ENCODE measurements around the gene NKAIN4.

Gene NKAIN4

DNA sequence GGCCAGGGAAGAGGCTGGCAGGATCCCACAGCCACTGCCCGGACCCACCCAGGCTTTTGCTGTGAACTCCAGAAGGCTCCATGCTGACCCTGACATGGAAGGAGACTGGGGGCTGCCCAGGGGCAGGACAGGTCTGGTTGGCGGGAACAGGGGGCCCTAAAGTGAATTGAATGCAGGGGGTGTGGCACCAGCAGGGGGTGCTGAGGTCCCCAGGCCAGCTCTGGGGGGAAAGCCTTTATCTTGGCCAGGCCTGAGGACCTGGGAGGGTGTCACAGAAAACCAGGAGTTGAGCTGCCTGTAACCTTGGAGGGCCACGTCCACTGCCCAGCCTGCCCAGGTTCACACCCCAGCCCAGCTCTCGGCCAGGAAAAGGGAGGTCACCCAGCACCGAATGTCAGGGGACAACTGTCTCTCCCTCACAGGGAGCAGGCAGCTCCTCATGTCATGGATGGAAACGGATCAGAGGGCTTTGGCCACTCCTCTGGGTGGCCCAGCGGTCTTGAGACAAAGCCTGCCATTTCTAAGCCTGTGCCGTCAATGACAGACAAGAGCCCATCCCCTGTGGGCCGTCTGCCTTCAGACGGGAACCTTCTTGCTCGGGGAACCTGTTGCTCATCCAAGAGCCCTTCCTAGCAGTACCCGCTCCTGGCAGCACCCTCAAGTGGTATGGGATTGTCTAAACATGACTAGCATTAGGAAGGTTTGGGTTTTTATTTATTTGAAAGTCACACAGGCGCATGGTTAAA is 35.4 kb downstream of the NKAIN4 start:
- no peak for DNase-seq (ENCODE audit: low read depth)

GRCh38 chr20:63217706-63218105 is 36.6 kb downstream of the NKAIN4 start:
- no peak for DNase-seq (ENCODE audit: low read depth)

GRCh38 chr20:63216849-63217471 is 37.3 kb downstream of the NKAIN4 start:
- no peak for DNase-seq (ENCODE audit: low read depth)

GRCh38 chr20:63216041-63216848 is 38.0 kb downstream of the NKAIN4 start, which contains the start of gene YTHDF1:
YTHDF1 (minus strand) TSS chr20:63216131; CDS start chr20:63215892, 239 bp downstream.
- DNase-seq (ENCODE audit: low read depth) = peak; percentile 44

- no peak for DNase-seq (ENCODE audit: low read depth)
These were observed 38.9 kb downstream of the NKAIN4 start for GRCh38 chr20:63215101-63216040.

GRCh38 chr20:63214514-63214913 is 39.7 kb downstream of the NKAIN4 start:
- DNase-seq (ENCODE audit: low read depth) = no peak

DNA sequence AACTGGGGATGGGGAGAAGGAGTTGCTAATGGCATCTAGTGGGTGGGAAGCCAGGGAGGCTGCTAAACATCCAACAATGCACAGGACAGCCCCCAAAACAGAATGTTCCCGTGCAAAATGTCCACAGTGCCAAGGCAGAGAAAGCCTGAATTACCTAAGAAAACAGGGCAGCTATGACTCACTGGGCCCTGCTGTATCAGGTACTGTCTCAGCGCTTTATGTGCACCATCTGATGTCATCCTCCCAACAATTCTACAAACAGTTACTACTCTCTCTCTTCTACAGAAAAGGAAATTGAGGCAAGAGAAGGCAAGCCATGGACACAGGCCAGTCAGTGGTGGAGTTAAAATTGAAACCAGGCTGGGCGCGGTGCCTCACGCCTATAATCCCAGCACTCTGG is 41.5 kb downstream of the NKAIN4 start:
- no peak for DNase-seq (ENCODE audit: low read depth)

DNA sequence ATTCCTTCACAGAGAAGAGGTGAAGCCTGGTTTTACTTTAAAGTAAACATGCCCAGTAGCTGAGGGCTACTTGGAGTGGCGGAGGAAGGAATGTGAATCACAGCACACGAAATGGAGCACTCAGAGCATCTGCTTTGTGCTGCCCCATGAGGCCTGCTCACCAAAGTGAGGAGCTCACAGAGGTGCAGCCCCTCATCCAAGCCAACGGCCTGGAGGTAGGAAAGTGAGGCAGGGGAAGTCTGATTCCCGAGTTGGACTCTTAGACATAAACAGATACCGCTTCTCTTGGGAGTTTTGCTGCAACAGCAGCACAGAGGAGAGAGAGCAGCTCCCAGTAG is 41.9 kb downstream of the NKAIN4 start:
- DNase-seq (ENCODE audit: low read depth) = no peak

GRCh38 chr20:63210011-63210605 is 44.2 kb downstream of the NKAIN4 start:
- no peak for DNase-seq (ENCODE audit: low read depth)

DNA sequence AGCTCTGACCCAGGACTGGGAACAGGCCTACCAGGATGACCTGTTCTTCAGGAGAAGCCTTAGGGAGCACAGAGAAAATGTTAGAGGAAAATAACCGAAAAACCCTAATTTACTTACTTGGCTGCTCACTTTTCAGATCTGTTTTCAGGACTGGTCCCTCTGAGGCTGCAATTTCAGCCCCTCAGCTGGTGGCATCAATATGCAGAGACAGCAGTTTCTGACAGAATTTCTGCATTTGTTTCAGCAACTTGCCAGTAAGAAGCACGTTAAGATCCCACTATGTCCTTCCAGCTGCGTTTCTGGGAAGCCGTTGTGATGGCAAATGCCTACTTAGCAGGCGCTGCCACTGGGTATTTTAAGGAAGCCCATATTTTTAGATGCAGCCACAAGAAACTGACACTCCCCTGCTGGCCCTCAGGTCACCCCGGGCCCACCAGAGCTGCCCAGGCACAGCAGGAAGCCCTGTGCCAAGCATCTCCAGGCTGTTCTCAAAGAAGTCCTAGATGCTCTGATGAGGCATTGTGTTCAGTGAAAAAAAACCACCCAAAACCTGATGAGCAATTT is 45.8 kb downstream of the NKAIN4 start:
- no peak for DNase-seq (ENCODE audit: low read depth)

DNA sequence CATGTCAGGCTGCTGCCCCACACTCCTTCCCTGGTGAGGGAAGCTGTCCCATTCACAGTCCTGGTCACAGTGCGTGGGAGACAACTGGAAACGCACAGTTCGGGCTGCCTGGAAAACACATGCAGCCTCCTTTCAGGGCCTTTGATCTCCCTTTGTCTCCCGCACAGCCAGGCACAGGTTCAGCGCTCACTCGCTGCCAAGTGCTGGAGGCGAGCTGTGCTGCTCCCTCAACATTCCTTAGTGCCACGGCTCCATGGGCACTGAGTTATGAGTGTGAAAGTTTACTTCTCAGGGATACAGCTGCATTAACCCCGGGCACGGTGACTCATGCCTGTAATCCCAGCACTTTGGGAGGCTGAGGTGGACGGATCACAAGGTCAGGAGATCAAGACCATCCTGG is 47.4 kb downstream of the NKAIN4 start:
- no peak for DNase-seq (ENCODE audit: low read depth)

DNA sequence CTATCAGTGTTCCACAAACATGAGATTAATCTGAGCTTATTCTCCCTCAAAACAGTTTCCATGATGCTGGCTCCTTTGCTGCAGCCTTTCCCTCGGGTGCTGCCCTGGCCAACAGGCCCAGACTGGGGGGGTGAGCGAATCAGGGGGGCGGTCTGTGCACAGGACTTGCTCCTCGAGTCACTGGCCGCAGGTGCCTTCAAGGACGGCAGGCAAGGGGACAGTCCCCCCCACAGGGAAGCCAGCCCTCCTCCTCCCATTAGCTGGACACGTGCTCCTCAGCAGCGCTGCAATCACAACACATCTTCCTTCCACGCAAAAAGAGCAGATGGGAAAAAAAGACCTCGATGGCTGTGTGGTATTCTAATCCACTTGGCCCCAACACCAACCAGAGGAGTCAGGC is 48.4 kb downstream of the NKAIN4 start:
- no peak for DNase-seq (ENCODE audit: low read depth)

GRCh38 chr20:63204362-63204761 is 49.9 kb downstream of the NKAIN4 start:
- DNase-seq (ENCODE audit: low read depth) = no peak

- no peak for DNase-seq (ENCODE audit: low read depth)
These were observed 51.3 kb downstream of the NKAIN4 start for GRCh38 chr20:63202811-63203526.

GRCh38 chr20:63202021-63202420 is 52.2 kb downstream of the NKAIN4 start:
- DNase-seq (ENCODE audit: low read depth) = no peak

GRCh38 chr20:63198606-63199005 is 55.7 kb downstream of the NKAIN4 start:
- no peak for DNase-seq (ENCODE audit: low read depth)

GRCh38 chr20:63196768-63197470 is 57.3 kb downstream of the NKAIN4 start:
- DNase-seq (ENCODE audit: low read depth) = no peak

DNA sequence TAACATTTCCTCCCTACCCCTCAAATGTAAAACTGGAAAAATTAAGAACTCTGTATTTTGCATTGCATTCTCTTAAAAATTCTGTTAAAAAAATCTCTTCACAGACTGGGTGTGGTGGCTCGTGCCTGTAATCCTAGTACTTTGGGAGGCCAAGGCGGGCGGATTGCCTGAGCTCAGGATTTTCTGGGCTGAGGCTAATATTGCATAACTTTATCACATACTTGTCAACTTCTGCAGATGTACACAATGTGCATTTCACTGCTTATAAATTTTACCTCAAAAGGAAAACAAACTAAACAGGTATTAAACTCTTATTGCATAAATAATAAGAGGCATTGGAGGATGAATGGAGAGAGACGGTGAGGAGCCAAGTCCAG is 59.5 kb downstream of the NKAIN4 start:
- DNase-seq (ENCODE audit: low read depth) = no peak

DNA sequence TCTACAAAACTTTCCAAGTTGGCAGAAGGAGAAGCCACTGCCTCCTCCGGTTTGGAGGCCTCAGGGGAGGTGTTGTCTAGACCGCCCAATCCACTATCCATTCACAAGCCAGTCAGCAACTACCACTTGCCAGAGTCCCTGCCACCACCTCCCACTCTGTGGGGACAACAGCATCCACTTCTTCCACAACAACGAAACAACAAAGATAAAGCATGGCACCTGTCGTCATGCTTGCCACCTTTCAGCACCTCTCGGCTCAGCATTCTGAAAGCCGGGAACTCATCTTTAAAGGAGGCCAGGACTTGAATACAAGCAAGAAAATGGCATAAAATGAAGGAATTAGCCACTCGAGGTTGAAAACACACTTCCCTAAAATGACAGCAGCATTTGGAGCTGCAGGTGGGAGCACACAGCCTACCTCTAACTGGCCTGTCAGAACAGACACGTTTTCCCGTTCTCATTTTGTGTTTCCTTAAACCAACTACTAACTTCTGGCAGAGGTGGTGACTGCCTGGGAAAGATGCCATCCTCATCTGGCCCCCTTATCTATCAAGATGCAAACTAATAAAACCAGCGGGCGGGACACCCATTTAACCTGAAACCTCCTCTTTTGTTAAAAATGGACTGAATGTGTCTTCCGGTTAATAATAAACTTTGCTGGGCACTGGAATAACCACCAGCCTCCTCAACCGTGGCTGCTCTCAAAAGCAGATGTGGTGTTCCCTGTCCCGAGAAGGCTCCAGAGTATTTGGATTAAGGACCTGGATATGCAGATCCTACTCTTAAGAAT is 60.1 kb downstream of the NKAIN4 start:
- no peak for DNase-seq (ENCODE audit: low read depth)

Measured in non-pigmented ciliary epithelial cell (primary cell).